ENCODE measurements around the gene AKIRIN2. TPM values are rescaled to one million over a fixed set of nuclear protein-coding genes. Genes with fewer than 3 reads are reported as not detected.

Gene AKIRIN2
- total RNA-seq (2014; rRNA removed; shearing (Covaris generic); ENCODE audit: low replicate concordance), result 47.0 and 50.1 TPM in 2 replicates

GRCh38 chr6:87701676-87702588 lies at the start of gene AKIRIN2:
AKIRIN2 (minus strand) TSS chr6:87702233; CDS start chr6:87701684, 549 bp downstream.
- H3K27me3 ChIP-seq (ENCODE audit: low read length), result no peaks in the 10 kb centered on the region
- peak within 1 kb of the TSS; percentile 98 for H3K9ac ChIP-seq (ENCODE audit: low read length)
- peak within 1 kb of the TSS; percentile 97 for H3K4me3 ChIP-seq (ENCODE audit: low read length)
- peak; percentile 100 for DNase-seq
- no peaks in the 10 kb centered on the region for H3K9me3 ChIP-seq (ENCODE audit: low read length)
- peaks cover 42% of the 10 kb centered on the region for H4K20me1 ChIP-seq (ENCODE audit: insufficient read depth, low read depth, low read length)
- H3K36me3 ChIP-seq (ENCODE audit: insufficient read depth, low read length), result peaks cover 24% of the 10 kb centered on the region
- H3K4me1 ChIP-seq (ENCODE audit: low read length), result peaks cover 49% of the 10 kb centered on the region
- H3K79me2 ChIP-seq (ENCODE audit: low read length), result peaks cover 51% of the 10 kb centered on the region
- H3K4me2 ChIP-seq (ENCODE audit: low read depth, low read length, poor library complexity, severe bottlenecking), result peak within 1 kb of the TSS; percentile 90
- no peaks in the 10 kb centered on the region for H3K9me2 ChIP-seq (replicated peaks; ENCODE audit: insufficient read depth, low read length)
- peak within 1 kb of the TSS; percentile 89 for H3K27ac ChIP-seq (ENCODE audit: low read length)
- peak within 1 kb of the TSS; percentile 18 for H2AFZ ChIP-seq (ENCODE audit: low read length)

GRCh38 chr6:87747646-87748045 lies 45.6 kb upstream of the AKIRIN2 start:
- H2AFZ ChIP-seq (ENCODE audit: low read length), result no peak overlapping the region
- no peaks in the 10 kb centered on the region for H3K79me2 ChIP-seq (ENCODE audit: low read length)
- H3K4me1 ChIP-seq (ENCODE audit: low read length), result no peaks in the 10 kb centered on the region
- no peaks in the 10 kb centered on the region for H3K27me3 ChIP-seq (ENCODE audit: low read length)
- no peak overlapping the region for H3K4me3 ChIP-seq (ENCODE audit: low read length)
- no peak overlapping the region for H3K27ac ChIP-seq (ENCODE audit: low read length)
- no peaks in the 10 kb centered on the region for H3K36me3 ChIP-seq (ENCODE audit: insufficient read depth, low read length)
- H3K9me3 ChIP-seq (ENCODE audit: low read length), result no peaks in the 10 kb centered on the region
- no peak for DNase-seq
- H3K9me2 ChIP-seq (replicated peaks; ENCODE audit: insufficient read depth, low read length), result no peaks in the 10 kb centered on the region
- H3K9ac ChIP-seq (ENCODE audit: low read length), result no peak overlapping the region
- no peak overlapping the region for H3K4me2 ChIP-seq (ENCODE audit: low read depth, low read length, poor library complexity, severe bottlenecking)
- no peaks in the 10 kb centered on the region for H4K20me1 ChIP-seq (ENCODE audit: insufficient read depth, low read depth, low read length)

GRCh38 chr6:87745966-87746721 lies 44.1 kb upstream of the AKIRIN2 start:
- no peaks in the 10 kb centered on the region for H3K27me3 ChIP-seq (ENCODE audit: low read length)
- H2AFZ ChIP-seq (ENCODE audit: low read length), result no peak overlapping the region
- H3K9ac ChIP-seq (ENCODE audit: low read length), result no peak overlapping the region
- H4K20me1 ChIP-seq (ENCODE audit: insufficient read depth, low read depth, low read length), result no peaks in the 10 kb centered on the region
- no peaks in the 10 kb centered on the region for H3K9me2 ChIP-seq (replicated peaks; ENCODE audit: insufficient read depth, low read length)
- H3K4me2 ChIP-seq (ENCODE audit: low read depth, low read length, poor library complexity, severe bottlenecking), result no peak overlapping the region
- H3K4me3 ChIP-seq (ENCODE audit: low read length), result no peak overlapping the region
- no peak overlapping the region for H3K27ac ChIP-seq (ENCODE audit: low read length)
- no peaks in the 10 kb centered on the region for H3K9me3 ChIP-seq (ENCODE audit: low read length)
- DNase-seq, result no peak
- no peaks in the 10 kb centered on the region for H3K79me2 ChIP-seq (ENCODE audit: low read length)
- H3K36me3 ChIP-seq (ENCODE audit: insufficient read depth, low read length), result no peaks in the 10 kb centered on the region
- no peaks in the 10 kb centered on the region for H3K4me1 ChIP-seq (ENCODE audit: low read length)

- no peak for DNase-seq
- Histone ChIP-seq H3K4me3 (ENCODE audit: low read length) (no peak overlapping the region), H3K9ac (ENCODE audit: low read length) (no peak overlapping the region), H3K9me2 (replicated peaks; ENCODE audit: insufficient read depth, low read length) (no peaks in the 10 kb centered on the region), H3K4me2 (ENCODE audit: low read depth, low read length, poor library complexity, severe bottlenecking) (no peak overlapping the region), H3K27me3 (ENCODE audit: low read length) (no peaks in the 10 kb centered on the region), H3K9me3 (ENCODE audit: low read length) (no peaks in the 10 kb centered on the region), H3K4me1 (ENCODE audit: low read length) (no peaks in the 10 kb centered on the region), H2AFZ (ENCODE audit: low read length) (no peak overlapping the region), H3K79me2 (ENCODE audit: low read length) (no peaks in the 10 kb centered on the region), H3K36me3 (ENCODE audit: insufficient read depth, low read length) (no peaks in the 10 kb centered on the region), H3K27ac (ENCODE audit: low read length) (no peak overlapping the region), H4K20me1 (ENCODE audit: insufficient read depth, low read depth, low read length) (no peaks in the 10 kb centered on the region)
Observed at GRCh38 chr6:87743454-87743853, 41.4 kb upstream of the AKIRIN2 start.

GRCh38 chr6:87742106-87742505 lies 40.1 kb upstream of the AKIRIN2 start:
- H3K9me2 ChIP-seq (replicated peaks; ENCODE audit: insufficient read depth, low read length), result no peaks in the 10 kb centered on the region
- no peak for DNase-seq
- H4K20me1 ChIP-seq (ENCODE audit: insufficient read depth, low read depth, low read length), result no peaks in the 10 kb centered on the region
- H3K4me2 ChIP-seq (ENCODE audit: low read depth, low read length, poor library complexity, severe bottlenecking), result no peak overlapping the region
- no peak overlapping the region for H3K9ac ChIP-seq (ENCODE audit: low read length)
- no peaks in the 10 kb centered on the region for H3K79me2 ChIP-seq (ENCODE audit: low read length)
- no peaks in the 10 kb centered on the region for H3K9me3 ChIP-seq (ENCODE audit: low read length)
- H2AFZ ChIP-seq (ENCODE audit: low read length), result no peak overlapping the region
- no peaks in the 10 kb centered on the region for H3K36me3 ChIP-seq (ENCODE audit: insufficient read depth, low read length)
- no peak overlapping the region for H3K4me3 ChIP-seq (ENCODE audit: low read length)
- H3K27ac ChIP-seq (ENCODE audit: low read length), result no peak overlapping the region
- H3K27me3 ChIP-seq (ENCODE audit: low read length), result no peaks in the 10 kb centered on the region
- H3K4me1 ChIP-seq (ENCODE audit: low read length), result no peaks in the 10 kb centered on the region

- Histone ChIP-seq H3K79me2 (ENCODE audit: low read length) (no peaks in the 10 kb centered on the region), H3K9me2 (replicated peaks; ENCODE audit: insufficient read depth, low read length) (no peaks in the 10 kb centered on the region), H3K9me3 (ENCODE audit: low read length) (no peaks in the 10 kb centered on the region), H2AFZ (ENCODE audit: low read length) (no peak overlapping the region), H4K20me1 (ENCODE audit: insufficient read depth, low read depth, low read length) (no peaks in the 10 kb centered on the region), H3K27me3 (ENCODE audit: low read length) (no peaks in the 10 kb centered on the region), H3K4me1 (ENCODE audit: low read length) (no peaks in the 10 kb centered on the region), H3K36me3 (ENCODE audit: insufficient read depth, low read length) (no peaks in the 10 kb centered on the region), H3K4me2 (ENCODE audit: low read depth, low read length, poor library complexity, severe bottlenecking) (no peak overlapping the region), H3K9ac (ENCODE audit: low read length) (no peak overlapping the region), H3K27ac (ENCODE audit: low read length) (no peak overlapping the region), H3K4me3 (ENCODE audit: low read length) (no peak overlapping the region)
- DNase-seq, result no peak
Observed at GRCh38 chr6:87741001-87741650, 39.1 kb upstream of the AKIRIN2 start.

- no peak for DNase-seq
- H3K9ac ChIP-seq (ENCODE audit: low read length), result no peak overlapping the region
- peak overlapping the region; percentile 71; the same call in 1 of the 2 replicates for H2AFZ ChIP-seq (ENCODE audit: low read length)
- no peaks in the 10 kb centered on the region for H3K9me3 ChIP-seq (ENCODE audit: low read length)
- no peaks in the 10 kb centered on the region for H3K79me2 ChIP-seq (ENCODE audit: low read length)
- no peaks in the 10 kb centered on the region for H3K4me1 ChIP-seq (ENCODE audit: low read length)
- no peaks in the 10 kb centered on the region for H4K20me1 ChIP-seq (ENCODE audit: insufficient read depth, low read depth, low read length)
- H3K36me3 ChIP-seq (ENCODE audit: insufficient read depth, low read length), result no peaks in the 10 kb centered on the region
- H3K4me3 ChIP-seq (ENCODE audit: low read length), result no peak overlapping the region
- no peak overlapping the region for H3K4me2 ChIP-seq (ENCODE audit: low read depth, low read length, poor library complexity, severe bottlenecking)
- no peaks in the 10 kb centered on the region for H3K27me3 ChIP-seq (ENCODE audit: low read length)
- no peak overlapping the region for H3K27ac ChIP-seq (ENCODE audit: low read length)
- H3K9me2 ChIP-seq (replicated peaks; ENCODE audit: insufficient read depth, low read length), result no peaks in the 10 kb centered on the region
Observed at GRCh38 chr6:87738744-87739143, 36.7 kb upstream of the AKIRIN2 start.

GRCh38 chr6:87738000-87738399 lies 36.0 kb upstream of the AKIRIN2 start:
- no peak overlapping the region for H3K4me2 ChIP-seq (ENCODE audit: low read depth, low read length, poor library complexity, severe bottlenecking)

More at GRCh38 chr6:87738000-87738399, 36.0 kb upstream of the AKIRIN2 start:
- no peaks in the 10 kb centered on the region for H3K36me3 ChIP-seq (ENCODE audit: insufficient read depth, low read length)
- H3K9me3 ChIP-seq (ENCODE audit: low read length), result no peaks in the 10 kb centered on the region
- H4K20me1 ChIP-seq (ENCODE audit: insufficient read depth, low read depth, low read length), result no peaks in the 10 kb centered on the region
- DNase-seq, result no peak
- H3K4me3 ChIP-seq (ENCODE audit: low read length), result no peak overlapping the region
- H3K27ac ChIP-seq (ENCODE audit: low read length), result no peak overlapping the region
- no peak overlapping the region for H3K9ac ChIP-seq (ENCODE audit: low read length)
- H2AFZ ChIP-seq (ENCODE audit: low read length), result no peak overlapping the region
- no peaks in the 10 kb centered on the region for H3K79me2 ChIP-seq (ENCODE audit: low read length)
- H3K9me2 ChIP-seq (replicated peaks; ENCODE audit: insufficient read depth, low read length), result no peaks in the 10 kb centered on the region
- no peaks in the 10 kb centered on the region for H3K27me3 ChIP-seq (ENCODE audit: low read length)
- H3K4me1 ChIP-seq (ENCODE audit: low read length), result no peaks in the 10 kb centered on the region

Measured in Karpas-422 (cell line).